RWPE2 (cell line): ENCODE data around the gene TTLL12.

Experiments
- ATAC-seq: fragments of 200-7000 bp; cut with Tn5 transposase; 3 replicates; pipeline ENCODE4 v1.9.1; 2021; ENCODE audit warnings: low read depth
- DNase-seq: peaks from one replicate; pipeline ENCODE4 v3.0.0-alpha.2; 2020; ENCODE audit warnings: low spot score
- H3K27ac ChIP-seq: fragments of 450-650 bp; 2 replicates; pipeline ENCODE4 v1.5.1; 2017; ENCODE audit warnings: mild to moderate bottlenecking; ENCODE audit not compliant: poor library complexity, severe bottlenecking
- H3K27me3 ChIP-seq: fragments of 250-450 bp; sonication (Bioruptor Pico); 2 replicates; pipeline ENCODE4 v1.5.1; 2021; ENCODE audit warnings: mild to moderate bottlenecking, moderate library complexity; ENCODE audit not compliant: insufficient read depth, poor library complexity, severe bottlenecking
- H3K36me3 ChIP-seq: fragments of 250-450 bp; sonication (Bioruptor Pico); 2 replicates; pipeline ENCODE4 v1.5.1; 2020; ENCODE audit warnings: low read depth, mild to moderate bottlenecking, moderate library complexity
- H3K4me1 ChIP-seq: fragments of 250-450 bp; sonication (Bioruptor Pico); 2 replicates; pipeline ENCODE4 v1.5.1; 2021; ENCODE audit warnings: mild to moderate bottlenecking, moderate library complexity; ENCODE audit not compliant: insufficient read depth, poor library complexity, severe bottlenecking
- H3K4me3 ChIP-seq: fragments of 250-450 bp; sonication (Bioruptor Pico); 2 replicates; pipeline ENCODE4 v1.5.1; 2021; ENCODE audit warnings: mild to moderate bottlenecking, moderate library complexity; ENCODE audit not compliant: severe bottlenecking
- H3K9me3 ChIP-seq: fragments of 250-450 bp; sonication (Bioruptor Pico); 2 replicates; pipeline ENCODE4 v1.5.1; 2021; ENCODE audit warnings: mild to moderate bottlenecking, moderate library complexity; ENCODE audit not compliant: severe bottlenecking
- CTCF ChIP-seq: fragments of 450-650 bp; IDR thresholded peaks from one replicate; pipeline ENCODE4 v1.5.1; 2017; ENCODE audit warnings: mild to moderate bottlenecking, moderate library complexity; ENCODE audit not compliant: poor library complexity, severe bottlenecking

Gene TTLL12

DNA sequence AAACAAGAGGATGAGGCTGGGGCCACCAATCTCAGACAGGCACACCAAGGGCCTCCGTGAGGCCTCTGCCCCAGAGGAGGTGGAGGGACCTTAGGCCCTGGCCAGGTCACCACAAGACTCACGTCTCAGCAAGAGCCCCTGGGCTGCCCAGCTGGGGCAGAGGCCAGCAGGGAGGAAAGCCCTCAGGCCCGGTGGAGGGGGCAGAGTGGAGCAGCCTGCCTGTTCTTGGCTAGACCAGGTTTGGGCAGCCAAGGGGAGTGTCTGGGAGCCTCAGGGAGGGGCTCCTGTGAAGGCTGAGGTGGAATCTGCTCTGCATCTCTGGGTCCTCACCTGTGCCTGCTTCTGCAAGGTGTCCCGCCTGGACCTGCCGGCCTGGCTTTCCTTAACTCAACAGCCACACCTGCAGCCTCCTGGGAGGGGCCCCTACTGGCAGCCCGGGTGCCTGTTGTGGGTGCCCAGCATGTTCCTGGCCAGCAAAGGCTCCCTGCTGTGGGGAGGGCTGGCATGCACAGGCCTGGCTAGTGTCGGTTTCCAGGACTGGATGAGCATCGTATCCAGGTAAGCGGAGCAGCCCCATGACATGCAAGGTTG lies 11.9 kb downstream of the TTLL12 start:
- H3K27me3 ChIP-seq, result no peaks in the 10 kb centered on the region
- ATAC-seq (peak; percentile 18; the same call in 2 of the 3 replicates), DNase-seq (no peak)
- no peak overlapping the region for H3K27ac ChIP-seq
- no peaks in the 10 kb centered on the region for H3K9me3 ChIP-seq
- H3K36me3 ChIP-seq, result peaks cover 74% of the 10 kb centered on the region
- TF ChIP-seq CTCF, result no peak
- no peaks in the 10 kb centered on the region for H3K4me1 ChIP-seq
- H3K4me3 ChIP-seq, result no peak overlapping the region

DNA sequence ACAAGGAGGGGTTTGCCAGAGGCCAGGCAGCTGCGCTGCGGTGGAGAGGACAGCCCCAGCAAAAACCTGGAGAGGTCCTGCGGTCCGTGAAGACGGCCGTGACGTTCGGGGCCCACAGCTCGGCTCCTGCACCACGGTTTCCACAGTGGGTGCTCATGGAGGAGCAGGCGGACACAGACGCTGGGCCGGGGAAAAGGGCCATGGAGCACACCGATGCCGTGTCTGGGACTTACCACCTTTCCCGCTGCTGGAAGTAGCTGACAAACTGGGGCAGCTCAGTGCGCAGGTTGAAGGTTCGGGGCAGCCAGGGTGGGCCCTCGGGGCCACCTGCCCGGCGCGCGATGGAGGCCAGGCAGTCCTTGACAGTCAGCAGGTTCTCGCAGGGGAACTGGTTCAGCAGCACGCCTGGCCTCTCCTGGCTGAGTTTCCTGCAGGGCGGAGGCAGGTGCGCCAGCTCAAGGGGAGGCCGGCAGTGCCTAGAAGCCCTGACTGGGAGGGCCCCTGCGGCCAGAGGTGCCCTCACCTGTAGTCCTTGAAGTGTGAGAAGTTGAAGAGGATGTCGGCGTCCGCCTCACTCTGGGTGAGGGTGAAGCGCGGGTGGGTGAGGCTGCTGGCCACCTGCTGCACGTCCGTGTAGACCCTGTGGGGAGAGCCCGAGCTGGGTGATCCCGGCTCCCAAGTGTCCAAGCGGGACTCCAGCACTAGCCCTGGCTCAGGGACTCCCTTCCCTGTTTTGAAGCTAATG lies 12.8 kb downstream of the TTLL12 start:
- Histone ChIP-seq H3K9me3 (no peaks in the 10 kb centered on the region), H3K27ac (no peak overlapping the region), H3K36me3 (peaks cover 70% of the 10 kb centered on the region), H3K27me3 (no peaks in the 10 kb centered on the region), H3K4me1 (no peaks in the 10 kb centered on the region), H3K4me3 (no peak overlapping the region)
- peak; percentile 51 for DNase-seq
- no peak for ATAC-seq
- TF ChIP-seq CTCF, result no peak

- no peak for TF ChIP-seq CTCF
- DNase-seq (peak; percentile 58), ATAC-seq (no peak)
- Histone ChIP-seq H3K4me1 (no peaks in the 10 kb centered on the region), H3K36me3 (peaks cover 68% of the 10 kb centered on the region), H3K4me3 (no peak overlapping the region), H3K9me3 (no peaks in the 10 kb centered on the region), H3K27me3 (no peaks in the 10 kb centered on the region), H3K27ac (no peak overlapping the region)
Measured at GRCh38 chr22:43173566-43173965, 13.4 kb downstream of the TTLL12 start.

- Histone ChIP-seq H3K4me3 (no peak overlapping the region), H3K27me3 (no peaks in the 10 kb centered on the region), H3K4me1 (no peaks in the 10 kb centered on the region), H3K27ac (no peak overlapping the region), H3K36me3 (peaks cover 65% of the 10 kb centered on the region), H3K9me3 (no peaks in the 10 kb centered on the region)
- ATAC-seq (no peak), DNase-seq (no peak)
- TF ChIP-seq CTCF, result no peak
Measured at GRCh38 chr22:43172191-43172590, 14.7 kb downstream of the TTLL12 start.

DNA sequence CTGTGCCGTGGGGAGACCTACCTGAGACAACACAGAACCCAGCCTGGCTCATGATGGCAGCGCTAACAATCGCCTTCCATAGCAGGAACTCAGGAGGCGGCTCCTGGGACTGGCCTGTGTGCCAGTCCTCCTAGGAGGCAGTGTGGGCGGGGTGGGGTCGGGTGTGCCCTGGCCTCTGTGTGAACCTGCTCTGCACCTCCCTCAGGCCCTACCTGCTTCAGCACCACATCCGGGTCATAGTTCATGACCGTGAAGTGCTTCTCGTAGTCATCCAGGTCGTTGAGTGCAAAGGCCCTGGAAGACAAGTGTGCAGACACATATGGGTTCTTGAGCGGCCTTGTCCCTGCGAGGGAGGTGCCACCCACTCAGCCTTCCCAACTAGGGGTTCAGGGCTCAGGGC lies 15.3 kb downstream of the TTLL12 start:
- no peak for TF ChIP-seq CTCF
- Histone ChIP-seq H3K27ac (no peak overlapping the region), H3K4me3 (no peak overlapping the region), H3K9me3 (no peaks in the 10 kb centered on the region), H3K4me1 (no peaks in the 10 kb centered on the region), H3K36me3 (peaks cover 65% of the 10 kb centered on the region), H3K27me3 (no peaks in the 10 kb centered on the region)
- DNase-seq, result peak; percentile 42
- no peak for ATAC-seq
